Measurements from ENCODE around the gene ULK4.

The ULK4 gene

DNA sequence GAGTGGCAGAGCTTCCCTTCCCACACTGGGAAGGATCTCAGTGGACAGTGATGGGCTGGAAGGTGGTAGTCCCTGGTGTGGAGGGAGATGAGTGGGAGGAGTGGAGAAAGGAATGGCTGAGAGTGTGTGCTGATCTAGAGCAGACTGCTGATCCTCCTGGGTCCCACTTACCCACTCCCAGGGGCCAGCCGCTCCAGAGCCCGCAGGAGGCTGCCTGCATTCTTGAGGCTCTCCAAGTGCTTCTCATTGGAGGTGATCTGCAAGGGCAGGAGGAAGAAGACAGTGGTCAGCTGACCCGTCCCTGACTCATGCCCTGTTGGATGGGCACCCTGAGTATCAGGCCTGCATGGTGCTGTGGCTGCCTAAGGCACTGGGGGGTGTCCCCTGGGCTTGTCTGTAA is 712.6 kb downstream of the ULK4 start:
- TF ChIP-seq, protein P1, sequence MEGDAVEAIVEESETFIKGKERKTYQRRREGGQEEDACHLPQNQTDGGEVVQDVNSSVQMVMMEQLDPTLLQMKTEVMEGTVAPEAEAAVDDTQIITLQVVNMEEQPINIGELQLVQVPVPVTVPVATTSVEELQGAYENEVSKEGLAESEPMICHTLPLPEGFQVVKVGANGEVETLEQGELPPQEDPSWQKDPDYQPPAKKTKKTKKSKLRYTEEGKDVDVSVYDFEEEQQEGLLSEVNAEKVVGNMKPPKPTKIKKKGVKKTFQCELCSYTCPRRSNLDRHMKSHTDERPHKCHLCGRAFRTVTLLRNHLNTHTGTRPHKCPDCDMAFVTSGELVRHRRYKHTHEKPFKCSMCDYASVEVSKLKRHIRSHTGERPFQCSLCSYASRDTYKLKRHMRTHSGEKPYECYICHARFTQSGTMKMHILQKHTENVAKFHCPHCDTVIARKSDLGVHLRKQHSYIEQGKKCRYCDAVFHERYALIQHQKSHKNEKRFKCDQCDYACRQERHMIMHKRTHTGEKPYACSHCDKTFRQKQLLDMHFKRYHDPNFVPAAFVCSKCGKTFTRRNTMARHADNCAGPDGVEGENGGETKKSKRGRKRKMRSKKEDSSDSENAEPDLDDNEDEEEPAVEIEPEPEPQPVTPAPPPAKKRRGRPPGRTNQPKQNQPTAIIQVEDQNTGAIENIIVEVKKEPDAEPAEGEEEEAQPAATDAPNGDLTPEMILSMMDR (IDR thresholded peaks at IDR 0.05; ENCODE audit: control insufficient read depth, insufficient read depth, low read depth, low read length, missing control alignments) = no peak
- H3K4me3 ChIP-seq (ENCODE audit: control insufficient read depth, low read depth, low read length) = no peak overlapping the region
- DNase-seq (ENCODE audit: low read depth) = no peak

DNA sequence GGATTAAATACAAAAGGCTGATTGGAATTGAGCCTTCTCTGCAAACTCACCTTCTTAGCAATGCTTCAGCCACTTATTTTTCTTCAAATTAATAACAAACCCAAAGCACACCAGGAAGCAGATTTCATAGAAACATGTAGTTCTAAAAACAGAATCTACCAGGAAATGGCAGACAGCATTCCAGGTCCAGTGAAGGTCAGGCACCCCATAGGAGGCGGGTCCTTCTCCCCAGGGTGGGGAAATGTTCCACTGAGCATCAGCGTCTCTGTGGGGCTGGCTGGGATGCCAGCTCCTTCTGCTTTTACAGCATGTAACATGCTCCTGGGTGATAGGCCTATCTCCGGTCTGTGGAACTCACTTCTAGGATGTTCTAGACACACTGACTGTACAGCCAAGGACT is 713.4 kb downstream of the ULK4 start:
- no peak overlapping the region for H3K4me3 ChIP-seq (ENCODE audit: control insufficient read depth, low read depth, low read length)
- no peak for DNase-seq (ENCODE audit: low read depth)
- TF ChIP-seq, protein P1 (IDR thresholded peaks at IDR 0.05; ENCODE audit: control insufficient read depth, insufficient read depth, low read depth, low read length, missing control alignments) = no peak

DNA sequence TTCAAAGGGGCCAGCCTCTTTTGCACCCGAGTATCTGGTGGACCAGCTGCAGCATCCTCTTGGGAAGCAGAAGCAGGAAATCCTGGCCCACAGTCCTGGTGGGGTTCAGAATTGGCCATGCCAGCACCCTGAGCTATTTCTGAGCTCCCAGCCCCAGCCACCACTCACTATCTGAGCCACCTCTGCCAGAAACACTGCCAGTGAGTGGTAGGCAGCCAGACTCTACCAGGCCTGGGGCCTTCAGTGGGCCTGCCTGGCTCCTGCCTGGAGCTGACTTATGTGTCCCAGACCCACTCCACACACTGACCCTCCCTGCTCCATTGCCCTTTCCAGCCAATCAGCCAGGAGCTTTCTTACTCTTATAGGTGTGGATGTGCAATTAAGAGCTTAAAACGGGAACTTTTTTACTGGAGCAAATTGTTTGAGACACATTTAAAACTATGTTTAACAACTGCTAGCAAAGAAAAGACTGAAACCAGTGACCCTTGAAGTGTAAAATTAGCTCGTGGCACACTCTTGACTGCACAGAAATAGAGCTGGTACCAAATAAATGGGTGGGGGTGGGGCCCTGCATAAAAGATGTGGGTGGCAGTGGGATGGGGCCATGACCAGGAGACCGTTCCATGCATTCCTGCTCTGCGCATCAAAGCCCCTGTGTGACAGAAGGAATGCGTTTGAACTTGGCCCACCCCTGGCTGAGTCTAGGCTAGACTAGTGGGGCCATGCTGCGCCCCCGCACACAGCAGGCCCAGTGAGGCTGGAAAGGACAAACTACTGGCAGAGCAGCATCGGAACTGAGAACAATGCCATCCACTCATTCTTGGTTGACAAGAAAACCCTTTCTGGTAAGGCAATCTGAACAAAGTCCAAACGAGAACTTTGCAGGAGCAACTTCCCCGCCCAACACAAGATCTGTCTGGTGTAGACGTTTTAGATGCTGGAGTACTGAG is 714.6 kb downstream of the ULK4 start:
- H3K4me3 ChIP-seq (ENCODE audit: control insufficient read depth, low read depth, low read length) = no peak overlapping the region
- no peak for DNase-seq (ENCODE audit: low read depth)
- TF ChIP-seq, protein P1 (IDR thresholded peaks at IDR 0.05; ENCODE audit: control insufficient read depth, insufficient read depth, low read depth, low read length, missing control alignments) = no peak

DNA sequence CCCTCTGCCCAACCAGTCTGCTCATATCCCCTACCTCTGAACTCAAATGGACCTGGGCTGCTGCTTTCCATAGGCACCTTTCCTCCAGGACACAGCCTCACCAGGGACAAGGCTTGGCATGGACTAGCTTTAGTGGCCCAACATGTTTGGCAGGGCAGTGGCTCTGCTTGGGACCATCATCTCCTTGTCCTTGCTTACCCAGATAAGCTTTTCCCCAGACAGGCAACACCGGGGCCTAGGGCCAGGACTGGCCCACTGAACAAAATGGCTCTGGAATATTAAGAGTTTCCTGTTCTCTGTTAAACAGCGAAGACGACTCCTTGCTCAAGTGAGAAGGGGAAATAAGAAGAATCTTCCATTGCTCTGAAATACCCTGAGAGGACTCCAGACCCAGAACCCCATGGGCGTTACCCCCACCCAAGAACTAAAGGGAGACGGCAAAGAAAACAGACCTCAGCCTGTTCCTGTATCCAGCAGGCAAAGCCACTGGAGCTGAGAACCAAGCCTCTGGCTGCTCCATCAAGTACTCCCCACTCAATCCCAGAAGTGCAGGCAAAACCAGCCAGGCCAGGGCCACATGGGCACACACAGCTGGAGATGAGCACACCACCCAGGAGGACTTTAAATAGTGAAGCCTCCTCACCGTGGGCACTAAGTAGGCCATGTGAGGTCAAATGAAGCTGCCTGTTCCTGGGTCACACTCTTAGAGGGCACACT is 717.1 kb downstream of the ULK4 start:
- TF ChIP-seq, protein P1 (IDR thresholded peaks at IDR 0.05; ENCODE audit: control insufficient read depth, insufficient read depth, low read depth, low read length, missing control alignments) = no peak
- no peak overlapping the region for H3K4me3 ChIP-seq (ENCODE audit: control insufficient read depth, low read depth, low read length)
- no peak for DNase-seq (ENCODE audit: low read depth)

DNA sequence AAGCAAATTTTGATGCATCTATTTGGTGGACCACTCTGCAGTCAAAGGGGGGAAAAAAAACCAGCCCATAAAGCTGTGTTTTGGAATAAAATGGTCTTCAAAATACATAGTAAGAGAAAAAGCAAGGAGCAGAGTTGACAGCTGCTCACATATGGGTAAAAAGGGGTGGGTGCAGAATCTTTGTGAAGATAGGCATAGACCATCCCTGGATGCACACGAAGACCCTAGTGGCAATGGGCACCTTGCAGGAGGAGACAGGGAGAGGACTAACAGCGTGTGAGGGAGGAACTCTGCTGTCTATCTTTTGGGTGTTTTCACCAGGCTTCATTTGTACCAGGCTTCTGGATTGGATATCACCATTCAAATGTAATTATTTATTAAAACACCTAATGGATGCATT is 718.7 kb downstream of the ULK4 start:
- TF ChIP-seq, protein P1 (IDR thresholded peaks at IDR 0.05; ENCODE audit: control insufficient read depth, insufficient read depth, low read depth, low read length, missing control alignments) = no peak
- H3K4me3 ChIP-seq (ENCODE audit: control insufficient read depth, low read depth, low read length) = no peak overlapping the region
- no peak for DNase-seq (ENCODE audit: low read depth)

DNA sequence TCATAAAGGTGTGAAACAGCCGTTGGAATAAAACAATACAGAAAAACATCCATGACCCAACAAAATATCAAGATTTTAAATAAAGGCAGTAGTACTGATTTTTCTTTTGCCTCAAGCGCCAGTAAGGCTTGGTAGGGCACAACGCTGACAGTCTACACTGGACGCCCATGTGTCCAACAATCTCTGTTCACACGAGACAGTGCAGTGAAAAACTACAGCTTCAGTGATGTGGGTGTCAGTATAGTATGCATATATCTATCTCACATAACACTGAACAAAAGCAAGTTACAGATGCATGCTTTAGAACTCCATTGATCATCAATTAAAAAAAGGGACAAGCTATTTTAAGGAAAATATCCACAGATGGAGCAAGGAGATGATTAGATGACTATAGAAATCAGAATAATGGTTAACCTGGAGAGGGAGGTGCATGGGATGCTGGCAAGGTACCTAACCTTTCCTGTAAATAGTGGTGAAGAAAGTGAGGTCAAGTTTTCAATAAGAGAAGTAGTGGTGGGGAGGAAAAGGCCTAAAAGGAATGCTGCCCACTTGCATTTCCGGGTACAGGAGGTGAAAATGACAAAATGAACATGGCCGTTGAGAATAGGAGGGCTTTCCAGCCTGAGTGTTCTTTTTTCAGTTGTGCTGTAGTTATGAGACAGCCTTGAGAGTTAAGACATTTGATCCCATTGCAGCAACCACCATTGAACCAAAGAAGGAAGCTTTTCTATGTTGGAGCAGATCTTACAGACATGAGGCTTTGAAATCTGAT is 719.9 kb downstream of the ULK4 start:
- TF ChIP-seq, protein P1 (IDR thresholded peaks at IDR 0.05; ENCODE audit: control insufficient read depth, insufficient read depth, low read depth, low read length, missing control alignments) = no peak
- no peak for DNase-seq (ENCODE audit: low read depth)

More for the DNA sequence above, 719.9 kb downstream of the ULK4 start:
- H3K4me3 ChIP-seq (ENCODE audit: control insufficient read depth, low read depth, low read length) = no peak overlapping the region
